ENCODE measurements around the gene EEFSEC.
A peak's percentile ranks its signal among the peaks of the same experiment; 100 is the strongest.

Gene EEFSEC

GRCh38 chr3:128426128-128426921 lies 273.0 kb downstream of the EEFSEC start:
- peak in 4 of 10 donors; percentile 15 to 58 (median 28) for DNase-seq
- intact Hi-C loops (cut with DNase I): loop anchor here (1.0 to 10.0 kb wide), 4 partner anchors 70 to 192 kb away; no protein-coding TSS in a partner anchor

- no peak for DNase-seq
- intact Hi-C loops (cut with DNase I): loop anchor here (2.0 to 10.0 kb wide), 3 partner anchors 69 to 193 kb away; no protein-coding TSS in a partner anchor
Measured at GRCh38 chr3:128427175-128427857, 274.0 kb downstream of the EEFSEC start.

- no peak for DNase-seq
- intact Hi-C loops (cut with DNase I): loop anchor here (2.0 to 10.0 kb wide), 3 partner anchors 69 to 193 kb away; no protein-coding TSS in a partner anchor
Measured at GRCh38 chr3:128427872-128428822, 274.9 kb downstream of the EEFSEC start.

GRCh38 chr3:128429275-128429674 lies 276.0 kb downstream of the EEFSEC start:
- no peak for DNase-seq
- intact Hi-C loops (cut with DNase I): loop anchor here (10.0 kb wide), 1 partner anchor 194 kb away; no protein-coding TSS in a partner anchor

GRCh38 chr3:128429751-128430150 lies 276.5 kb downstream of the EEFSEC start:
- no peak for DNase-seq

GRCh38 chr3:128430301-128430700 lies 277.0 kb downstream of the EEFSEC start:
- no peak for DNase-seq
- intact Hi-C loops (cut with DNase I): loop anchor here (5.0 kb wide), 1 partner anchor 52 kb away; no protein-coding TSS in a partner anchor

More at GRCh38 chr3:128429751-128430150, 276.5 kb downstream of the EEFSEC start:
- intact Hi-C loops (cut with DNase I): loop anchor here (5.0 to 10.0 kb wide), 2 partner anchors 53 to 195 kb away; no protein-coding TSS in a partner anchor

GRCh38 chr3:128430731-128431130 lies 277.4 kb downstream of the EEFSEC start:
- intact Hi-C loops (cut with DNase I): loop anchor here (5.0 kb wide), 1 partner anchor 52 kb away; no protein-coding TSS in a partner anchor
- DNase-seq: no peak

GRCh38 chr3:128431803-128432300 lies 278.6 kb downstream of the EEFSEC start:
- DNase-seq: no peak
- intact Hi-C loops (cut with DNase I): loop anchor here (5.0 kb wide), 1 partner anchor 50 kb away; no protein-coding TSS in a partner anchor

GRCh38 chr3:128432301-128432970 lies 279.2 kb downstream of the EEFSEC start:
- no peak for DNase-seq
- intact Hi-C loops (cut with DNase I): loop anchor here (5.0 kb wide), 1 partner anchor 50 kb away; no protein-coding TSS in a partner anchor

- no peak for DNase-seq
- intact Hi-C loops (cut with DNase I): loop anchor here (5.0 kb wide), 1 partner anchor 49 kb away; no protein-coding TSS in a partner anchor
Measured at GRCh38 chr3:128432971-128433836, 279.9 kb downstream of the EEFSEC start.

GRCh38 chr3:128433837-128434165 lies 280.5 kb downstream of the EEFSEC start:
- intact Hi-C loops (cut with DNase I): loop anchor here (5.0 kb wide), 1 partner anchor 48 kb away; no protein-coding TSS in a partner anchor
- DNase-seq: no peak

GRCh38 chr3:128434524-128434923 lies 281.2 kb downstream of the EEFSEC start:
- no peak for DNase-seq
- intact Hi-C loops (cut with DNase I): loop anchor here (5.0 kb wide), 1 partner anchor 48 kb away; no protein-coding TSS in a partner anchor

- intact Hi-C loops (cut with DNase I): no loop called here
- DNase-seq: no peak
Measured at GRCh38 chr3:128435058-128435457, 281.8 kb downstream of the EEFSEC start.

- intact Hi-C loops (cut with DNase I): no loop called here
- peak in 1 of 10 donors; percentile 44 for DNase-seq
Measured at GRCh38 chr3:128435561-128435960, 282.3 kb downstream of the EEFSEC start.

GRCh38 chr3:128436214-128436613 lies 282.9 kb downstream of the EEFSEC start:
- intact Hi-C loops (cut with DNase I): no loop called here
- no peak for DNase-seq

- peak in 1 of 10 donors; percentile 67 for DNase-seq
- intact Hi-C loops (cut with DNase I): no loop called here
Measured at GRCh38 chr3:128438488-128439072, 285.3 kb downstream of the EEFSEC start.

- DNase-seq: peak in 1 of 10 donors; percentile 54
- intact Hi-C loops (cut with DNase I): no loop called here
Measured at GRCh38 chr3:128439226-128439625, 285.9 kb downstream of the EEFSEC start.

- intact Hi-C loops (cut with DNase I): no loop called here
- DNase-seq: peak in 1 of 10 donors; percentile 76
Measured at GRCh38 chr3:128442070-128442469, 288.8 kb downstream of the EEFSEC start.

Data from posterior cingulate gyrus (tissue), 11 donors.